ENCODE results near the gene CCDC85C. TPM values are rescaled to one million over a fixed set of nuclear protein-coding genes. Genes with fewer than 3 reads are reported as not detected.

The CCDC85C gene
- total RNA-seq, 1 donor from 2014 or later: 4.4 TPM

DNA sequence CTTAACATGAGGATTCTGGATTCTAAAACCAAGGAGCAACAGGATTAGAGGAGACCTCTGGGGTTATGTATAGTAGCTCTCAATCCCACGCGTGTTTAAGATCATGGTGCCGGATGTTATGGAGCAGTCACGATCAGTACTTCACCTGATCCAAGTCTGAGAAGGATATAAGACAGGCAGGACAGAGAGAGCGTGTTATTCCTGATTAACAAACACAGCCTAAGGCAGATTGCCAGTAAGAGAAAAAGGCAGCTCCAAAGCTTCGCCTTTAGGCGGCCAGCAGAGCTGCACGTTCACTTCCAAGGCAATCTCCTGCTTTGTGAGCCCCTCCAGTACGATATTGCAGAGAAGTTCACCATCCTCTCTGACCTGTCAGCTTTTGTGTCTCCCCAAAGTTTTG lies 128.8 kb downstream of the CCDC85C start:
- Mint-ChIP-seq H3K27me3 (ENCODE audit: unreplicated experiment) (no peaks in the 10 kb centered on the region), H3K9me3 (ENCODE audit: unreplicated experiment) (no peaks in the 10 kb centered on the region), H3K36me3 (ENCODE audit: unreplicated experiment) (no peaks in the 10 kb centered on the region), H3K4me3 (ENCODE audit: unreplicated experiment) (no peak overlapping the region), H3K27ac (ENCODE audit: unreplicated experiment) (no peak overlapping the region), H3K4me1 (ENCODE audit: unreplicated experiment) (peaks cover 40% of the 10 kb centered on the region)
- no peak for DNase-seq (ENCODE audit: extremely low spot score, unreplicated experiment)
- TF ChIP-seq, protein P1, sequence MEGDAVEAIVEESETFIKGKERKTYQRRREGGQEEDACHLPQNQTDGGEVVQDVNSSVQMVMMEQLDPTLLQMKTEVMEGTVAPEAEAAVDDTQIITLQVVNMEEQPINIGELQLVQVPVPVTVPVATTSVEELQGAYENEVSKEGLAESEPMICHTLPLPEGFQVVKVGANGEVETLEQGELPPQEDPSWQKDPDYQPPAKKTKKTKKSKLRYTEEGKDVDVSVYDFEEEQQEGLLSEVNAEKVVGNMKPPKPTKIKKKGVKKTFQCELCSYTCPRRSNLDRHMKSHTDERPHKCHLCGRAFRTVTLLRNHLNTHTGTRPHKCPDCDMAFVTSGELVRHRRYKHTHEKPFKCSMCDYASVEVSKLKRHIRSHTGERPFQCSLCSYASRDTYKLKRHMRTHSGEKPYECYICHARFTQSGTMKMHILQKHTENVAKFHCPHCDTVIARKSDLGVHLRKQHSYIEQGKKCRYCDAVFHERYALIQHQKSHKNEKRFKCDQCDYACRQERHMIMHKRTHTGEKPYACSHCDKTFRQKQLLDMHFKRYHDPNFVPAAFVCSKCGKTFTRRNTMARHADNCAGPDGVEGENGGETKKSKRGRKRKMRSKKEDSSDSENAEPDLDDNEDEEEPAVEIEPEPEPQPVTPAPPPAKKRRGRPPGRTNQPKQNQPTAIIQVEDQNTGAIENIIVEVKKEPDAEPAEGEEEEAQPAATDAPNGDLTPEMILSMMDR (IDR thresholded peaks at IDR 0.05): no peak

DNA sequence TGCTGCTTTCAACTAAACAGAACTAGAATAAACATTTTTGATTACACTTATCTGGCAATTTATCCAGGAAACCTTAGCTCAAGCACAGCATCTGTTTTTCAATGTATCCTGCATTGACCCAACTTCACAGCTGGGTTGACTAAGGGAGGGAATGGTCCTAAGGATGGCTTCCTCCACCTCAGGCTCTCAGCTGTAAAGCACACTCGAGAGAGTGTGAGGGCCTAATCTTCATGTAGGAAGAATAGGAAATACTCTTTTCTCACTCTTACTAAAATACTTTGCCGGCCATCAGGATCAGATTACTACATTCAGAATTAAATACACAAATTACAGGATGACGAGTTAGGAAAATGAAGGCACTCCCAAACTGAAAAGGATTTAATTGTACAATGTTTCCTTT lies 130.5 kb downstream of the CCDC85C start:
- Mint-ChIP-seq H3K27me3 (ENCODE audit: unreplicated experiment) (no peaks in the 10 kb centered on the region), H3K9me3 (ENCODE audit: unreplicated experiment) (no peaks in the 10 kb centered on the region), H3K4me1 (ENCODE audit: unreplicated experiment) (peaks cover 40% of the 10 kb centered on the region), H3K36me3 (ENCODE audit: unreplicated experiment) (no peaks in the 10 kb centered on the region), H3K4me3 (ENCODE audit: unreplicated experiment) (no peak overlapping the region), H3K27ac (ENCODE audit: unreplicated experiment) (no peak overlapping the region)
- DNase-seq (ENCODE audit: extremely low spot score, unreplicated experiment): no peak
- TF ChIP-seq, protein P1 (IDR thresholded peaks at IDR 0.05): no peak

DNA sequence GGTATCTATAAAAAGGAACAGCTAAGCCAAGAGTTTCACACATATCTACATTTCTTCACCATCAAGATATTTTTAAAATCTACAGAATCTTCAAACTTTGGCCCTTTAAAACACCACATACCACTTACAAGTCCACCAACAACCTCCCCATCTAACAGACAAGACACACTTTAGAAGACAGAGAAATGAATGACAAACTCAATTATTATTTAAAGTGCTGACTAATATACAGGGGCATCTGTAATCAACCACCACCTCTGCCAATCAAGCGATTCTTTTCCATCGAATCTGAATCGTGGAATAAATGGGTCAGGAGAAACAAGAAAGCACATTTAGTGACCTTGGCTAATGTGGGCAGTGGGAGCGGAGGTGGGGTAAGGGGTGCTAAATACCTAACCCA lies 131.1 kb downstream of the CCDC85C start:
- Mint-ChIP-seq H3K4me3 (ENCODE audit: unreplicated experiment) (no peak overlapping the region), H3K27ac (ENCODE audit: unreplicated experiment) (no peak overlapping the region), H3K9me3 (ENCODE audit: unreplicated experiment) (no peaks in the 10 kb centered on the region), H3K27me3 (ENCODE audit: unreplicated experiment) (no peaks in the 10 kb centered on the region), H3K4me1 (ENCODE audit: unreplicated experiment) (peaks cover 39% of the 10 kb centered on the region), H3K36me3 (ENCODE audit: unreplicated experiment) (no peaks in the 10 kb centered on the region)
- DNase-seq (ENCODE audit: extremely low spot score, unreplicated experiment): no peak
- TF ChIP-seq, protein P1 (IDR thresholded peaks at IDR 0.05): no peak

DNA sequence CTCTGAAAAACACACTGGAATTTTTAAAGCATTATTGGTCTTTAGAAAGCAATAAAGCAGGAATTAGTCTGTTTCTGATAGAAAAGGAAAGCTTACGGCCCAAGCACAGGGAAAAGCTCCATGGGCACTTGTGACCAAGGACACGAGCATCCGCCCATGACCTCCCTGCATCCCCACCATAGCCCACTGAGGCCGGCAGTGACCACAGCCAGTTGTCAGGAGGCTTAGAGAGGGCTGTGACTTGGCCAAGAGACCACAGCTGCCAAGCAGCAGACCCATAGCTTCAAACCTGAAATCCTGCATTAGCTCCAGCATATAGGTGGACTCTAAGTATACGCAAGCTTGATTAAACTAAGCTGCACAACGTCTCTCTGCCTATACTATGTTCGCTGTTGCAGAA lies 132.3 kb downstream of the CCDC85C start:
- no peak for DNase-seq (ENCODE audit: extremely low spot score, unreplicated experiment)
- Mint-ChIP-seq H3K27me3 (ENCODE audit: unreplicated experiment) (no peaks in the 10 kb centered on the region), H3K9me3 (ENCODE audit: unreplicated experiment) (no peaks in the 10 kb centered on the region), H3K36me3 (ENCODE audit: unreplicated experiment) (no peaks in the 10 kb centered on the region), H3K27ac (ENCODE audit: unreplicated experiment) (no peak overlapping the region), H3K4me3 (ENCODE audit: unreplicated experiment) (no peak overlapping the region), H3K4me1 (ENCODE audit: unreplicated experiment) (peaks cover 46% of the 10 kb centered on the region)
- TF ChIP-seq, protein P1 (IDR thresholded peaks at IDR 0.05): no peak

DNA sequence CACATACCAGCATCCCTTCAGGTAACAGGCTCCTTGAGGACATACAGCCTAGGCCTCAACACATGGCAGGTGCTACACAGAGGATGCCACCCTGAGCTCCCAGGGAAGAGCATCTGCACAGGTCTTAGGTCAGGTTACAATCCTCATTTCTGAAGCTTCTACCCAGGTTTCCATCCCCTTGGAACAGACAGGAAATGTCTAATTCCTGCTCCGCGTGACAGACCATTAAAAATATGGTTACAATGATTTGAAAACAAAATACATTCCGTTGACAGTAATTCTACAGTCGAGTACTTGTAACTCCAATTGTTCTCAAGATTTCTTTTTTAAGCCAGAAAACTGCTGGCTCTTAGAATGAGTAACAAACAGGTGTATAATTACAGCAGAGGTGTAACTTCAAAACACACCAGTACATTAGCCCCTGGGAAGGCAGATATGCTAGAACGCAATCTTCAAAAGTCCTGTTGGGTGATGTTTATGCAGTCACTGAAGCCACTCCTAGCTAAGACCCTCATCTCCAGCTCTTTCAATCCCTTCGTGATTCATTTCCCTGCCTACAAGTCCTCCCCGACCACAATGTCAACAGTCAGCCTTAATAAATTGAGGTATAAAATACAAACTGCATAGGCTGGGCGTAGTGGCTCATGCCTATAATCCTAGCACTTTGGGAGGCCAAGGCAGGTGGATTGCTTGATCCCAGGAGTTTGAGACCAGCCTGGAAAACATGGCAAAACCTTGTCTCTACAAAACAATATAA lies 135.0 kb downstream of the CCDC85C start:
- no peak for DNase-seq (ENCODE audit: extremely low spot score, unreplicated experiment)
- Mint-ChIP-seq H3K27ac (ENCODE audit: unreplicated experiment) (no peak overlapping the region), H3K4me1 (ENCODE audit: unreplicated experiment) (peaks cover 46% of the 10 kb centered on the region), H3K9me3 (ENCODE audit: unreplicated experiment) (no peaks in the 10 kb centered on the region), H3K36me3 (ENCODE audit: unreplicated experiment) (no peaks in the 10 kb centered on the region), H3K27me3 (ENCODE audit: unreplicated experiment) (no peaks in the 10 kb centered on the region), H3K4me3 (ENCODE audit: unreplicated experiment) (no peak overlapping the region)
- TF ChIP-seq, protein P1 (IDR thresholded peaks at IDR 0.05): no peak
